ENCODE measurements around the gene PLA2G15.
"Not testable (repeated sequence)": the region's sequence is repeated elsewhere in the genome, so short reads cannot be mapped to it uniquely, and the experiment has no call there.

The PLA2G15 gene

GRCh38 chr16:68284847-68285246, 39.7 kb downstream of the PLA2G15 start:
- peaks cover 31% of the 10 kb centered on the region for H3K36me3 Mint-ChIP-seq (ENCODE audit: low read depth)
- H3K4me3 Mint-ChIP-seq: no peak overlapping the region
- no peaks in the 10 kb centered on the region for H3K9me3 Mint-ChIP-seq
- peaks cover 3% of the 10 kb centered on the region for H3K4me1 Mint-ChIP-seq
- H3K27me3 Mint-ChIP-seq (ENCODE audit: low read depth): no peaks in the 10 kb centered on the region
- TF ChIP-seq CTCF (IDR thresholded peaks at IDR 0.05; ENCODE audit: unreplicated experiment in 3 of 3): no peak
- peak overlapping the region in 1 of 3 experiments; percentile 18 for H3K27ac Mint-ChIP-seq

DNA sequence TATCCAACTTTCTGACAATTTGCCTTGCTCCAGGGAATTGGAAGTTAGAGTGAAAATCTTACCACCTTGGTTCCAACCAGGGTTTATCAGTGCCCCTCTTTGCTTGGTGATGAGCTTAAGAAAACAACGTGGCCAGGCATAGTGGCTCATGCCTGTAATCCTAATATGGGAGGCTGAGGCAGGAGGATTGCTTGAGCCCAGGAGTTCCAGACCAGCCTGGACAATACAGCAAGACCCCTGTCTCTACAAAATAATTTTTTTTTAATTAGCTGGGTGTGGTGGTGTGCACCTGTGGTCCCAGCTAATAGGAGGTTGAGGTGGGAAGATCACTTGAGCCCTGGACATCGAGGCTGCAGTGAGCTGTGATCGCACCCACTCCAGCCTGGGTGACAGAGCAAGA, 40.5 kb downstream of the PLA2G15 start:
- H3K27me3 Mint-ChIP-seq (ENCODE audit: low read depth): no peaks in the 10 kb centered on the region
- H3K27ac Mint-ChIP-seq: no peak overlapping the region
- H3K4me1 Mint-ChIP-seq: peaks cover 5% of the 10 kb centered on the region
- TF ChIP-seq CTCF (IDR thresholded peaks at IDR 0.05; ENCODE audit: unreplicated experiment in 3 of 3): no peak
- H3K9me3 Mint-ChIP-seq: no peaks in the 10 kb centered on the region
- H3K4me3 Mint-ChIP-seq: no peak overlapping the region
- peaks cover 34% of the 10 kb centered on the region for H3K36me3 Mint-ChIP-seq (ENCODE audit: low read depth)

DNA sequence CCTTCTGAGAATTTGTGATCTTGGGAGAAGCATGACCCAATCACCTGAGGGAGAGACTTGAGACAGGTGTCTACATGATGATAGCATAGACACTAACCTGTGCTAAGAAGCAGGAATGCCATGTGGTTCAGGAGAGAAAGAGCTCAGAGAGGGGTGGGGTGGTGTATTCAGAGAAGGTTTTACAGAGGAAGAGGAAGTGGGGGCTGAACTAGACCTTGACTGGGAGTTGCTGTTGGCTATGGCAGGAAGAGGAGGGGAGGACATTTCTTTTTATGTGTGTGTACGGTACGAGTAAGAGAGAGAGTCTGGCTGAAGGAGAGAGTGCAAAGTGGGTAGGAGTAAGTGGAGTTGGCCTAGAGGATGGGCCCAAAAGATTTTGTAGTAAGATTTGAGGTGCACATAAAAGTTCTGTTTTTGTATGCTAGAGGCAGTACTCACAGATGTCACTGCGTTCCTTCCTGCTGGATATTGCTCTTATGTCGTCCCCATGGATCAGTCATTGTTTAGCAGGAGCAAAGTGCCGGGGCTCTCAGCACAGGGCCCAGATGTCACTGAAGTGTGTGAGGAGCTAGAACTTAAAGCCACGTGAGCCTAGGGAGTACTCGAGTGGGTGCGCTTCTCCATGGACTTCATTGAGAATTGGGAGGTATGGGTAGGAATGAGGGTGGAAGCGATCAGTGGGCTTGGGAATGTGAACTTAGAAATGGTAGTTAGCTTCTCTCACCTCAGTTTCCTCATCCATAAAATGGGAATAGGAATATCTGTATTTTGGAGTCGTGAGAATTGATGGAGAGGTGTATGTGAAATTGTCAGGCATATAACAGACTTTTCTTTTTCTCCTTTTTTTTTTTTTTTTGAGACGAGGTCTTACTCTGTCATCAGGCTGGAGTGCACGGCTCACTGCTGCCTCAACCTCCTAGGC, 41.2 kb downstream of the PLA2G15 start:
- H3K4me3 Mint-ChIP-seq: no peak overlapping the region
- H3K4me1 Mint-ChIP-seq: peaks cover 5% of the 10 kb centered on the region
- H3K27me3 Mint-ChIP-seq (ENCODE audit: low read depth): no peaks in the 10 kb centered on the region
- H3K36me3 Mint-ChIP-seq (ENCODE audit: low read depth): peaks cover 39% of the 10 kb centered on the region
- TF ChIP-seq CTCF (IDR thresholded peaks at IDR 0.05; ENCODE audit: unreplicated experiment in 3 of 3): no peak
- no peaks in the 10 kb centered on the region for H3K9me3 Mint-ChIP-seq
- H3K27ac Mint-ChIP-seq: peak overlapping the region in 2 of 3 experiments; percentile 14 to 47

GRCh38 chr16:68287276-68288251, 42.4 kb downstream of the PLA2G15 start:
- Mint-ChIP-seq H3K4me1 (peaks cover 5% of the 10 kb centered on the region), H3K27ac (no peak overlapping the region), H3K4me3 (no peak overlapping the region), H3K9me3 (no peaks in the 10 kb centered on the region), H3K27me3 (ENCODE audit: low read depth) (no peaks in the 10 kb centered on the region), H3K36me3 (ENCODE audit: low read depth) (peaks cover 41% of the 10 kb centered on the region)
- TF ChIP-seq CTCF (IDR thresholded peaks at IDR 0.05; ENCODE audit: unreplicated experiment in 3 of 3): no peak

DNA sequence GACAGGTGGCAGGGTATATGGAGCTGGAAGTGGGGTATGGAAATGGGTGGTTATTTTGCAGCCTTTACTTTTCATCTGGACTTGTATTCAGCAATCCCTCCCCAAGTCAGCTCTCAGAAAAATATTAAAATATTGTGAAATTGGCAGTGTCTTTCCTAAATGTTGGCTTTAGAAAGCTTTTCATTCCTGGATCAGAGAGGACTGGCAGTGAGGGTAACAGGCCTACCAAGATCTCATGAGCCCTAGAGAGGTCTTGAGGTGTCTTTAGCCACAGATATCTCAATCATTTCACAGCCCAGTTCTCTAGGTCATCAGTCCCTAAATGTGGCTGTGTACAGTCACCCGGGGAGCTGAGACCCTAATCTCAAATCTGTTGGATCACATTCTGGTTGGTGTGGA, 43.1 kb downstream of the PLA2G15 start:
- peaks cover 5% of the 10 kb centered on the region for H3K4me1 Mint-ChIP-seq
- H3K36me3 Mint-ChIP-seq (ENCODE audit: low read depth): peaks cover 45% of the 10 kb centered on the region
- H3K27me3 Mint-ChIP-seq (ENCODE audit: low read depth): no peaks in the 10 kb centered on the region
- H3K27ac Mint-ChIP-seq: no peak overlapping the region
- H3K9me3 Mint-ChIP-seq: no peaks in the 10 kb centered on the region
- no peak for TF ChIP-seq CTCF (IDR thresholded peaks at IDR 0.05; ENCODE audit: unreplicated experiment in 3 of 3)
- H3K4me3 Mint-ChIP-seq: no peak overlapping the region

DNA sequence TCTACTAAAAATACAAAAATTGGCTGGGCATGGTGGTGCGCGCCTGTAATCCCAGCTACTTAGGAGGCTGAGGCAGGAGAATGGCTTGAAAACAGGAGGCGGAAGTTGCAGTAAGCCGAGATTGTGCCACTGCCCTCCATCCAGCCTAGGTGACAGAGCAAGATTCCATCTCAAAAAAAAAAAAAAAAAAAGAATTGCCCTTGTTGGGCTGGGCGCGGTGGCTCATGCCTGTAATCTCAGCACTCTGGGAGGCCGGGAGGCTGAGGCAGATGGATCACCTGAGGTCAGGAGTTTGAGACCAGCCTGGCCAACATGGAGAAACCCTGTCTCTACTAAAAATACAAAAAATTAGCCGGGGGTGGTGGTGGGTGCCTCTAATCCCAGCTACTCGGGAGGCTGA, 43.6 kb downstream of the PLA2G15 start:
- H3K36me3 Mint-ChIP-seq (ENCODE audit: low read depth): peaks cover 50% of the 10 kb centered on the region
- not testable (repeated sequence) for H3K27me3 Mint-ChIP-seq (ENCODE audit: low read depth); H3K4me3 Mint-ChIP-seq; H3K9me3 Mint-ChIP-seq; H3K4me1 Mint-ChIP-seq; H3K27ac Mint-ChIP-seq
